IPS DF 4.7 (cell line): ENCODE data around the gene KCNAB2.

Source experiments
- DNase-seq: peaks from one replicate; pipeline ENCODE4 v3.0.0-alpha.2; 2013; ENCODE audit warnings: low spot score; ENCODE audit errors: extremely low read depth

Gene KCNAB2

DNA sequence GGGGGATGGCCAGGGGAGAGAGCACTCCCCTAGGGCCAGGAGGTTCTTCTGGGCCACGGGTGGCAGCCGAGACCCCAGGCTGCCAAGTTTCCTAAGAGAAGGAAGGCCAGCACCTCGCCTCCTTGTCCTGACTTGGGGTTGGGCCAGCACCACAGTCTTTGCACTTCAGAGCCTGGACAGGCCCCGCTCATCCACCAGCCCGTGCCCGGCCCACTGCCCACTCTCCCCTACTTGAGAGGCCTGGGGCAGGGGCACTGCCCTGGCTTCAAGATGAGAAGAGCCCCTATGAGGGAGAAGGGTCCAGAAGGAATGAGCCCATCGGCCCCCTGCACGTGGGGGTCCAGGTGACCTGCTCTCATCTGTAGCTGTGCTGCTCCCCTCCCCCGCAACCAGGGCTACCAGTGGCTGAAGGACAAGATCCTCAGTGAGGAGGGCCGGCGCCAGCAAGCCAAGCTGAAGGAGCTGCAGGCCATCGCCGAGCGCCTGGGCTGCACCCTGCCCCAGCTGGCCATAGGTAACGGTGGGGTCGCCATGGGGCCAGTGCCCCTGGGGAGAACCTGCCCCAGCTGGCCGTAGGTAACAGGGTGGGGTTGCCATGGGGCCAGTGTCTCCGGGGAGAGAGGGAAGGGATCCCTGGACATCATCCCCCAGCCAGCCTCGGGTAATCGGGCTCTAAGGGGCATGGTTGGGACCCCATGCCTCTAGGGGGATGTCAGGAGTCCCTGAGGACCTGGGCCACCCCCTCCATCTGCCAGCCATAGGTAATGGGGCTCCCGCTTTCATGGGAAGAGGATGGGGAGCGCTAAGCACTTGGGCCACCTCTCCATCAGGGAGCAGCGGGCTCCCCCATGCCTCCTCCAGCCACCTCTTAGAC, 50.8 kb downstream of the KCNAB2 start:
- DNase-seq = no peak

GRCh38 chr1:6097117-6097595, 51.5 kb downstream of the KCNAB2 start:
- no peak for DNase-seq

GRCh38 chr1:6097824-6098223, 52.1 kb downstream of the KCNAB2 start:
- DNase-seq = no peak

DNA sequence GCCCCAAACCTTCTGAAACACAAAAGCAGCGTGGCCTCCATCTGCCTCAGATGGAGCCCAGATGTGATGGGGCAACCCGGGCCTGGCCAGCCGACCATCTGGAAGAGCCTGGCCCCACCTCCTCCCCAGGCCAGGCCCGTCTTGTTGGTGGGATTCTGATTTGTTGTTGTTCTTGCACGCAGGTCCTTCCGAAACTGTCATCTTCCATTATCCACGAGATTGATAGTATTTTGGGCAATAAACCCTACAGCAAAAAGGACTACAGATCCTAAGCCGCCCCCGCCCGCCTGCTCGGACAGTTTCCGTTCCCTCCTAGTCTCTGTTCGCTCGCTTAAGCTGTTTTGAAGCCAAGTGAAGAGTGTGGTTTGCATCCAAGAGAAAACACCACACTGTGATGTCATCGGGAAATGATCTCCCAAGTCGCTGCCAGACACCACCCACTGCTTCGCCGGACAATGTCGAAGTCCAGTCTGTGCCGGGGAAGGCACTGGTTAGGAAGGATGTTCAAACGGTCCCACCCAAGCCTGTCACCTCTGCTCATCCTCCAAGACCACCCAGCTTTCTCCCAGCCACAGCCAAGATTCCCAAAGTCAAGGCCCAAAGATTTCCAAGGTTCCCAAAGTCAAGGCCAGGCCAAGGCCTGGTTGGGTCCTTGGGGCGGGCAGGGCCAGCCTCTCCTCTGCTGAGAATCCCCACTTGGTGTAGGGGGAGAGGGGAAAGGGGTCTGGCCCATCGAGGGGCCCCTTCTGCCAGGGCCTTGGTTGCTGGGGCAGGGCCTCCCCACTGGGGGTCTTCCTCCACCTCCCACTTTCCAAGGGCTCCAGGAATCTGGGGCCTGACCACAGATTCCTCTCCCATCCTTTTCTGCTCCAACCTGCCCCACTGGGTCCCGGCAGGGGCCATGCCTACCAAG, 52.9 kb downstream of the KCNAB2 start:
- DNase-seq = no peak

DNA sequence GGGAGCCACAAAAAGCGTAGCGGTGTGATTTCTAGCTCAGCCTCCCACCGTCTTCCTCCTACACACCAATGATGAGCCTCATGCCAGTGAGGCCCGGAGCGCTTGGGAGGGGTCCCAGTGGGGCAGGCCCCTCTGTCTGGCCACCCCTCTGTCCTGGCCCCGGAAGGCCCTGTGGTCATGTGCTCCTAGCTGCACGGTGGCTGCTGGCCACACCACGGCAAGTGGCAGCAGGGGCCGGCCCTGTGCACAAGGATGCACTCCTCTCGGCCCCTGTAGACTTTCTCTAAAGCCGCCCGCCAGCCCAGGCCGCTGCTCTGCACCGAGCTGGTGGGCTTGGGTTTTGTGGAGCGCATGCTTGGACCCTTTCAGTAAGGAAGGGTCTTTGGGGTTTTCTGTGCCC, 53.6 kb downstream of the KCNAB2 start:
- DNase-seq = no peak

DNA sequence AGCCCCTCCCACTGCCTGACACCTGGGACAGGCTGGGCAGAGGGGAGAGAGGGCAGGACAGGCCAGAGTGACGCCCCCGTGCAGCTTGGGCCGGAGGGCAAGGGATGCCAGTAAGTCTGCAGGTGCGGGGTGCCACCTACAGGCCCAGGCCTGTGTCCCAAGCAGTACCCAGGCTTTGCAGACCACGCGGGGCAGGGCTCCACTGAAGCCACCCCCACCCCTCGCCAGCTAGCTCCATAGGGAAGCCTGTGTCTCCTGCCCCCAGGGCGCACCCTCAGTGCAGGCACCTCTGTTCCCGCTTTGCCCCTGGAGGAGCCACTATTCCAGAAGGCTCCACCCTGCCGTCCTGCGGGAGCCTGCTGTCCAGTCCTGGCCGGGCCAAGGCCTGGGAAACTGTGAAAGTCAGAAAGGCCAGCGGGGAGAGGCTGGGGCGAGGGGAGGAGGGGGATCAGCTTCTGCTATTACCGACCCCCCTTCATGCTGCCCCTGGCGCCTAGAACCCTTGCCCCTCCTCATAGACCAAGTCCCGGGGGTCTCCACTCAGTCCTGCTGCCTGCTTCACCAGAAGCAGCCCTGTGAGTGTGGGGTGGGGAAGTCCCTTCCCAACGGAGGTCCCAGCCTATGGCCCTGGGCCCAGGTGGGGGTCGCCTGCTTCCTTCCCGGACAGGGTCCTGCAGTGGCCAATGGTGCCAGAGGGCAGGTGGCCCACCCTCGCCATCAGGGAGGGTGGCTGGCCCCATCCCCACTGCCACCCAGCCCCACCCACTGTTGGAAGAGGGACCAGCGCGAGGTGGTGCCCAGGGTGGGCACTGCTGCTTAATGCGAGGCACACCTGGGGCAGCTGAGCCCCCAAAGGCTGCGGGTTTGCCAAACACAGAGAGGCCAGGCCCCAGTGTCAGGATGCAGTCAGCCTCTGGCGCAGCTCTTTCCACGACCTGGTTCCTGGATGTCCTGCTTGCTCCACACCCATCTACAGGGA, 54.4 kb downstream of the KCNAB2 start:
- DNase-seq = no peak

DNA sequence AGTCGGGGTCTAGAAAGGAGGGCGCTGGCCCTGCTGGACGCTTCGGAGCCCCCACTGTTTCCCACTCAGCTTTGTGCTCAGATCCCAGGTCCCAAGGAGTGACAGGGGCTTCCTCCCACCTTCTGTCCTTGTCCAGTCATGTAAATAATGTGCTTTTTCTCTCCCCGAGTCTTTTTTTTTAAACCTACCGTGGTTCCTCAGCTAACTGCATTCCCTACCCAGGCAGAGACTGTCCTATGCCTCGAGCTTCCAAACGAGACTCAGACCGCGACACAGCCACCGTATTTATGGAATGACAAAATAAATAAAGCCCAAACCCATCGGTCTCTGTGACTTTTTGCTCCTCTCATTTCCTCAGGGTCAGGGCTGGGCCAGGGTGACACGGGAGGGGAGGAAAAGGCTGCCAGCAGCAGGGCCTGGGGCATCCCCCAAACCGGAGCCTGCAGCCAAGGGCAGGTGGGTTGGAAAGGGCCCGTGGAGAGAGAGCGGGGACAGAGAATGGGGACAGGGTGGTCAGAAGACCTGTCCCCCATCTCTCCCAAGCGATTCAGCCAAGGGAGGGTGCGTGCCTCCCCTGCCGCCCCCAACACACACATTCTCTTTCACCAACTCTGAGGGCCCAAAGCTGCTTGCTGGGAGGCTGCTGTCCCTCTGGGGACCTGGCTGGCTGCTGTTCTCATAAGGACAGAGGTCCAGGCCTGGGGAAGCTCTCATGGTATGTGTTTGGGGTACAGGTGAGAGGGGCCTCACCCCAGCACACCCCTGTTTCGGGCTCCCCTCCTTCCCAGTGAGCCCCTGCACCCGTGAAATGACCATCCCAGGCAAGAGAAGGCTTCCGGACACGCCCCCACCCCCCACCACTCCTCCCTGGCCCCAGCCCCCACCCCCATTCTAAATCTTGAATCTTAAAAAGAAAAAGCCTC, 55.4 kb downstream of the KCNAB2 start:
- DNase-seq = no peak

GRCh38 chr1:6101826-6102531, 56.3 kb downstream of the KCNAB2 start:
- DNase-seq = no peak

- DNase-seq = no peak
These were observed 56.8 kb downstream of the KCNAB2 start for GRCh38 chr1:6102532-6102845.

DNA sequence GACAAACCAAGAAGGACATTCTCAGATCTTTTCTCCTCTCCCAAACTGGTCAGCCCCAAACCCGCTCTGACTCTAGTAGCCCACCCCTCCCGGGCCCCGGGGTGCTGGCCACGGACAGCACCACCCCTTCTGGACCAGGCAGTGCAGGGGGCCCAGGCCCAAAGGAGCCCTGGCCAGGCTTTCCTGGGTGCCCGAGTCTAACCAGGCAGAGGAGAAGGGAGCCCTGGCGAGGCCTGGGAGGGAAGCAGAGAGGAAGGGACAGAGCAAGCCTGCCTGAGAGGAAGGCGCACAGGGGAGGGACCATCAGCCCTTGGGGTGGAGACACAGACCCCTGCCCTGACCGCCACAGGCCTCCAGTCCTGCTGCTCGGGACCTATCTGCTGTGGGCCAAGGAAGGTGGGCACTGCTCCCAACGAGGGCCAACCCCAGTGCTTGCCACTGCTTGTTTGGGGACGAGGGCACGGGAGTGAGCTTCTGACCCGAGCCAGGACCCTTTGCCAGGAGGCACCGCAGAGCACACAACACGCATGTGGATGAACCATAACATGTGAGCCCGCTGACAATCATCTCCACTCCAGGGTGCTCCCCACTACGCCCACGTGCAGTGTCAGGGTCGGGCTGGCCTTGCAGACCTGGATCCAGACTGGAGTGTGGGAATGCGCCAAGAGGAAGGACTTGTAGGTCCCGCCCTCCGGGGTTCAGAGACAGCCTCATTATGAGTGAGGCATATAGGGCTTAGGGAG, 57.6 kb downstream of the KCNAB2 start:
- DNase-seq = no peak

DNA sequence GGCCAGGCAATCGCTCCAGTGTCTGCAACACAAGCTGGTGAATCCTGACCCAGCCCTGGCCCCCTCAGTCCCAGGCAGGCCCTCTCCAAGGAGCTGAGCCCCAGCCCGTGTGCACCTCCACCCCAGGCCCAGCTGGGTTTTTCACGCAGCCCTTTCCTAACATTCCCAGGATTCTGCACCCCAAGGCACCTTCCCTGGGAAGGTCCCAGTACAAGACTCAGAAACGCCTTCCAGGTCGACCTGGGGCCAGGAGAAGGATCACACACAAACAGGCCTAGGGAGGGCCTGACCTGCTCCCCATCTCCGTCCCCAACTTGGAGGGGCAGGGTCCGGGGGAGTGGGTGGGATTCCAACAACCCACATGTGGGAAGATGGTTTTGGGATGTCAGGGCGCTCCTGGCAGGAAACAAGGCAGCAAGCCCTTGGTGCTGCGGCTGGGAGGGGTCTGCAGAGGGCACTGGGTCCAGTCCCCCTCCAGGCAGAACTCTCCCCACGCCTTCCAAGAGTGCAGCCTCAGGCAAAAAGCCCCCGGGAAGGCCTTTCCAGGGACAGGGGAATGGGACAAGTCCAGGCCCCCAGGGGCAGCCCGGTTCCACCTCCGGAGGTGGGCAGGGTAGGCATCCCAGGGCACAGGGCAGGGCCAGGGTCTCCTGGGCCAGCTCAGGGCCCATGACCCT, 58.3 kb downstream of the KCNAB2 start:
- no peak for DNase-seq

DNA sequence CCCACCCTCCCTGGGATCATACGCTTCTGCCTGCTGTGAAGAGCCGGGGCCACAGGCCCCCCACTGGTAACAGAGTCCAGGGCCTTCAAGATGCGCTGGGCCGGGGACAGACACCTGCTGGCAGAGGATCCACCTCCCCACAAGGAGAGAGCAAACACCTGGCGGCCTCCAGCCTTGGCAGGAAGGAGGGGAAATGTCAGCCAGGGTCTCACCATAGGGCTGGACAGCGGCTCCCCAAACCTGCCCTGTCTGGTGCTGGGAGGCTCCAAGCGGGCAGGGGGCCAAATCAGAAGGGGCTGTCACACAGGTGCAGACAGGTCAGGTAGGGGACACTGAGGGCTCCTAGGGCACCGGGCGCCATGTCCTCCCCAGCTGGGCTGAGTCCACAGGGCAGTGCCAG, 58.9 kb downstream of the KCNAB2 start:
- DNase-seq = no peak

GRCh38 chr1:6105218-6105679, 59.6 kb downstream of the KCNAB2 start:
- DNase-seq = no peak

- no peak for DNase-seq
These were observed 60.1 kb downstream of the KCNAB2 start for GRCh38 chr1:6105763-6106162.

GRCh38 chr1:6106321-6106731, 60.6 kb downstream of the KCNAB2 start:
- DNase-seq = no peak

GRCh38 chr1:6106977-6107376, 61.3 kb downstream of the KCNAB2 start:
- DNase-seq = no peak

GRCh38 chr1:6107409-6108356, 62.0 kb downstream of the KCNAB2 start:
- no peak for DNase-seq
